Measurements from ENCODE around the gene RANBP3. TPM values are rescaled to one million over a fixed set of nuclear protein-coding genes. Genes with fewer than 3 reads are reported as not detected.

RANBP3 gene
- total RNA-seq, 3 donors from 2014 or later: 47.0 to 94.2 (median 60.5) TPM

DNA sequence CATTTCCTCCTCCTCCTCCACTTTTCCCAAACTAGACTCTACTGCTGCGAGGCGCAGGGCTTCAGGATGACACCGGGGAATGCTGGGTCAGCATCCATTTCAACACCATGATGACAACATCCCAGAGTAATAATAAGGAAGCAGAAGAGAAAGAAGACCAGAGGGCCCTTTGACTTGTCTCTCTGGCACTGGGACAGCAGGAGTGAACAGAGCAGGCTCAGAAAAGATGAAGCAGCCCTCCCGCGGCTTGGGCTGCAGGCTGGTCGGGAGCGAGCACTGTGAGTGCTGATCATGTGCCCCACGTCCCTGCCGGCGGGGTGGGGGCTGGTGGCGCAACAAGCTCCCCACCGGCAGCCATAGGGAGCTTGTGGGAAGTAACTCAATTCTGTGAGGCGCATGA, 30.5 kb downstream of the RANBP3 start:
- no peak for TF ChIP-seq CTCF (IDR thresholded peaks at IDR 0.05)
- H3K4me1 ChIP-seq (ENCODE audit: low read depth): peaks cover 24% of the 10 kb centered on the region
- ATAC-seq: peak; percentile 42
- no peaks in the 10 kb centered on the region for H3K36me3 ChIP-seq (ENCODE audit: low read depth)
- DNase-seq: peak in 2 of 3 donors; percentile 37 to 70
- no peaks in the 10 kb centered on the region for H3K9me3 ChIP-seq
- no peak overlapping the region for H3K4me3 ChIP-seq
- intact Hi-C loops (cut with DNase I, micrococcal nuclease): no loop called here

GRCh38 chr19:5943623-5944022, 34.3 kb downstream of the RANBP3 start:
- Histone ChIP-seq H3K4me1 (ENCODE audit: low read depth) (peaks cover 7% of the 10 kb centered on the region), H3K4me3 (no peak overlapping the region), H3K36me3 (ENCODE audit: low read depth) (no peaks in the 10 kb centered on the region), H3K9me3 (no peaks in the 10 kb centered on the region)
- intact Hi-C loops (cut with DNase I, micrococcal nuclease): no loop called here
- DNase-seq (no peak), ATAC-seq (no peak)
- no peak for TF ChIP-seq CTCF (IDR thresholded peaks at IDR 0.05)

DNA sequence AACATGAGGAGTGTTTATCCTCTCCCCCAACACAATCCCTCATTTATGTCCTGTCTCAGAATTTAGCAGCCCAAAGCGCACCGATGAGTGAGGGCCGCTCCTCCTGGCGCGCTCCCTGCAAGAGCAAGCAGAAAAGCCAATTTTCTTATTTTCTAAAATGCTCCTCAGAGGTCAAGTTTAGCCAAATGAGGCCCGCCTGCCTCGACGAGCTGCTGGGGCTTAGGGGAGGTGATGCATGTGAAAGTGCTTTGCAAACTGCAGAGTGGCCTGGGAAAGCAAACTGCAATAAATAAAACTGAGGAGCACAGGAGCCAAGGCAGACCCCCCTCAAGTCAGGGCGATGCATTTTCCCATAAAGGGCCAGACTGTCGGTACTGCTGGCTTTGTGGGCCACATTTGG, 34.9 kb downstream of the RANBP3 start:
- Histone ChIP-seq H3K9me3 (no peaks in the 10 kb centered on the region), H3K4me3 (no peak overlapping the region), H3K4me1 (ENCODE audit: low read depth) (peaks cover 6% of the 10 kb centered on the region), H3K36me3 (ENCODE audit: low read depth) (no peaks in the 10 kb centered on the region)
- DNase-seq (no peak), ATAC-seq (no peak)
- no peak for TF ChIP-seq CTCF (IDR thresholded peaks at IDR 0.05)
- intact Hi-C loops (cut with DNase I, micrococcal nuclease): no loop called here

DNA sequence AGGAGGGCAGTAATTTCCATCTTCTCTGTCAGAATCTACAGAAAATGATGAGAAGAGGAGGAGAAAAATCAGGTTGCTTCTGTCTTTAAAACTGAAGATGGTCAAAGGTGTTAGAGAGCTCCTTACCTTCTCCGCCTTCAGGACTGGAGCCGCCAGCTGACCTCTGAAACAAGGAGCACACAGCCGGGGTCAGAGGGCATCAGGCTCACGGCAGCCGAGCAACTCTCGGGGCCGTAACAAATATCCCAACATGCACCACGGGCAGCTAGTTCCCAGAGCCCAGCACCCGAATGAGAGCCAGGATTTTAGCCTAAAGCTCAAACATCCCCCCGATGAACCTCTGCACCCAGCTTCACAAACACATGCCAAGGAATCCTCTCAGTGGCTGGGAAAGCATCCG, 36.3 kb downstream of the RANBP3 start:
- ATAC-seq: no peak
- no peaks in the 10 kb centered on the region for H3K9me3 ChIP-seq
- no peak overlapping the region for H3K4me3 ChIP-seq
- H3K4me1 ChIP-seq (ENCODE audit: low read depth): peaks cover 6% of the 10 kb centered on the region
- no peak for TF ChIP-seq CTCF (IDR thresholded peaks at IDR 0.05)
- DNase-seq: no peak
- no peaks in the 10 kb centered on the region for H3K36me3 ChIP-seq (ENCODE audit: low read depth)
- intact Hi-C loops (cut with DNase I, micrococcal nuclease): no loop called here

- H3K4me3 ChIP-seq: no peak overlapping the region
- DNase-seq: no peak
- no peak for TF ChIP-seq CTCF (IDR thresholded peaks at IDR 0.05)
- intact Hi-C loops (cut with DNase I, micrococcal nuclease): no loop called here
- H3K9me3 ChIP-seq: no peaks in the 10 kb centered on the region
- no peaks in the 10 kb centered on the region for H3K36me3 ChIP-seq (ENCODE audit: low read depth)
- ATAC-seq: no peak
- peaks cover 6% of the 10 kb centered on the region for H3K4me1 ChIP-seq (ENCODE audit: low read depth)
These were observed 37.4 kb downstream of the RANBP3 start for GRCh38 chr19:5940260-5941208.

Measured in mucosa of descending colon (tissue), 3 donors.